ENCODE data around the gene CCT2.

GRCh38 chr12:69647178-69647577 lies 61.9 kb downstream of the CCT2 start:
- TF ChIP-seq CTCF (IDR thresholded peaks at IDR 0.05; ENCODE audit: poor library complexity, severe bottlenecking), result no peak
- no peak for TF ChIP-seq POLR2AphosphoS5 (IDR thresholded peaks at IDR 0.05)

Data from neural cell (in vitro differentiated cells).